Vagina (tissue), 2 donors: Measurements from ENCODE around the gene F2RL2. TPM values are rescaled to one million over a fixed set of nuclear protein-coding genes. Genes with fewer than 3 reads are reported as not detected.

Experiments
- DNase-seq, 2 donors: peaks; one replicate each; pipeline ENCODE4 v3.0.0-alpha.2; 2017; ENCODE audit errors: extremely low spot score in 2 of 2
- H3K27ac ChIP-seq: fragments of 200-600 bp; sonication (generic); one replicate; pipeline ENCODE4 v1.5.1; 2019
- H3K27me3 ChIP-seq: fragments of 200-600 bp; sonication (generic); one replicate; pipeline ENCODE4 v1.5.1; 2019
- H3K36me3 ChIP-seq, 2 donors: fragments of 200-600 bp; sonication (generic); one replicate each; pipeline ENCODE4 v1.5.1; 2017 to 2019
- H3K4me1 ChIP-seq: fragments of 200-600 bp; sonication (generic); one replicate; pipeline ENCODE4 v1.5.1; 2019
- H3K4me3 ChIP-seq, 2 donors: fragments of 200-600 bp; sonication (generic); 1 replicate in 1 of 2; 2 replicates in 1 of 2; pipeline ENCODE4 v1.5.1; 2016 to 2019
- H3K9me3 ChIP-seq: fragments of 200-600 bp; sonication (generic); one replicate; pipeline ENCODE4 v1.5.1; 2019
- CTCF ChIP-seq, 3 experiments: fragments of 450-650 bp in 2 of 3; fragments of 200-600 bp in 1 of 3; sonication (generic) in 1 of 3; IDR thresholded peaks; one replicate each; pipeline ENCODE4 v1.5.1; 2017 to 2019; ENCODE audit warnings: antibody characterized with exemption in 3 of 3, mild to moderate bottlenecking in 2 of 3, moderate library complexity in 2 of 3
- POLR2A ChIP-seq, 2 donors: fragments of 450-650 bp; IDR thresholded peaks; one replicate each; pipeline ENCODE4 v1.6.1; 2017; ENCODE audit warnings: antibody characterized with exemption in 2 of 2, mild to moderate bottlenecking in 2 of 2, moderate library complexity in 2 of 2
- POLR2AphosphoS5 ChIP-seq, 2 donors: sonication (generic); formaldehyde crosslinking; IDR thresholded peaks; one replicate each; pipeline ENCODE4 v1.9.0; 2017; ENCODE audit warnings: antibody characterized with exemption in 2 of 2, mild to moderate bottlenecking in 2 of 2, low read depth in 1 of 2; ENCODE audit not compliant: insufficient read depth in 1 of 2
- intact Hi-C: fragments of 100-400 bp; cut with DNase I; formaldehyde crosslinking; loops from one replicate; pipeline ENCODE4 v1.15.1; 2023
- total RNA-seq: library from RNA; depleted of rRNA; stranded (reverse); fragments of >200 nt; gene quantifications from one replicate; pipeline ENCODE4 v1.2.3, GENCODE V29; 2016

The F2RL2 gene
- not detected for total RNA-seq

GRCh38 chr5:76622973-76623596 lies at the start of gene F2RL2:
TSS of gene F2RL2 (minus strand) at chr5:76623403. CDS start at chr5:76623230, 173 bp downstream.
- Histone ChIP-seq H3K27ac (no peak within 1 kb of the TSS), H3K36me3 (no peaks in the 10 kb centered on the region), H3K9me3 (no peaks in the 10 kb centered on the region), H3K27me3 (no peaks in the 10 kb centered on the region), H3K4me1 (no peaks in the 10 kb centered on the region), H3K4me3 (no peak within 1 kb of the TSS)
- intact Hi-C loops = no loop called here
- TF ChIP-seq CTCF (IDR thresholded peaks at IDR 0.05) (no peak), POLR2AphosphoS5 (IDR thresholded peaks at IDR 0.05; ENCODE audit: insufficient read depth in 1 of 2, low read depth in 1 of 2) (no peak), POLR2A (IDR thresholded peaks at IDR 0.05) (no peak)
- DNase-seq = no peak

GRCh38 chr5:76672242-76672641 lies 49.0 kb upstream of the F2RL2 start:
- Histone ChIP-seq H3K4me3 (no peak overlapping the region), H3K27ac (no peak overlapping the region), H3K36me3 (no peaks in the 10 kb centered on the region), H3K27me3 (no peaks in the 10 kb centered on the region), H3K4me1 (no peaks in the 10 kb centered on the region), H3K9me3 (no peaks in the 10 kb centered on the region)
- intact Hi-C loops = no loop called here
- no peak for DNase-seq
- TF ChIP-seq CTCF (IDR thresholded peaks at IDR 0.05) = no peak
- TF ChIP-seq POLR2AphosphoS5 (IDR thresholded peaks at IDR 0.05; ENCODE audit: insufficient read depth in 1 of 2, low read depth in 1 of 2) = no peak
- no peak for TF ChIP-seq POLR2A (IDR thresholded peaks at IDR 0.05)

- H3K27ac ChIP-seq = no peak overlapping the region
- no peaks in the 10 kb centered on the region for H3K36me3 ChIP-seq
- no peak overlapping the region for H3K4me3 ChIP-seq
- intact Hi-C loops = no loop called here
- H3K27me3 ChIP-seq = no peaks in the 10 kb centered on the region
- TF ChIP-seq CTCF (IDR thresholded peaks at IDR 0.05) (no peak), POLR2AphosphoS5 (IDR thresholded peaks at IDR 0.05; ENCODE audit: insufficient read depth in 1 of 2, low read depth in 1 of 2) (no peak), POLR2A (IDR thresholded peaks at IDR 0.05) (no peak)
- DNase-seq = no peak
- no peaks in the 10 kb centered on the region for H3K4me1 ChIP-seq
- no peaks in the 10 kb centered on the region for H3K9me3 ChIP-seq
Measured at GRCh38 chr5:76670508-76670907, 47.3 kb upstream of the F2RL2 start.

GRCh38 chr5:76669245-76669644 lies 46.0 kb upstream of the F2RL2 start:
- Histone ChIP-seq H3K9me3 (no peaks in the 10 kb centered on the region), H3K27ac (no peak overlapping the region), H3K36me3 (no peaks in the 10 kb centered on the region), H3K4me3 (no peak overlapping the region), H3K27me3 (no peaks in the 10 kb centered on the region), H3K4me1 (no peaks in the 10 kb centered on the region)
- TF ChIP-seq CTCF (IDR thresholded peaks at IDR 0.05) (no peak), POLR2AphosphoS5 (IDR thresholded peaks at IDR 0.05; ENCODE audit: insufficient read depth in 1 of 2, low read depth in 1 of 2) (no peak), POLR2A (IDR thresholded peaks at IDR 0.05) (no peak)
- intact Hi-C loops = no loop called here
- DNase-seq = no peak

- H3K4me1 ChIP-seq = no peaks in the 10 kb centered on the region
Measured at GRCh38 chr5:76667495-76667894, 44.3 kb upstream of the F2RL2 start.

More at GRCh38 chr5:76667495-76667894, 44.3 kb upstream of the F2RL2 start:
- Histone ChIP-seq H3K9me3 (no peaks in the 10 kb centered on the region), H3K36me3 (no peaks in the 10 kb centered on the region), H3K27me3 (no peaks in the 10 kb centered on the region), H3K27ac (no peak overlapping the region), H3K4me3 (no peak overlapping the region)
- intact Hi-C loops = no loop called here
- no peak for DNase-seq
- TF ChIP-seq CTCF (IDR thresholded peaks at IDR 0.05) (no peak), POLR2A (IDR thresholded peaks at IDR 0.05) (no peak), POLR2AphosphoS5 (IDR thresholded peaks at IDR 0.05; ENCODE audit: insufficient read depth in 1 of 2, low read depth in 1 of 2) (no peak)
